CD4-positive, alpha-beta T cell (primary cell): Measurements from ENCODE around the gene ROR1. TPM values are rescaled to one million over a fixed set of nuclear protein-coding genes. Genes with fewer than 3 reads are reported as not detected.

Source experiments
- ATAC-seq: fragments of 200-7000 bp; cut with Tn5 transposase; one replicate; pipeline ENCODE4 v1.10.0; 2022; ENCODE audit warnings: mild to moderate bottlenecking; ENCODE audit not compliant: poor library complexity
- CTCF ChIA-PET: fragments of 350-600 bp; sonication (Branson Sonifier 250); formaldehyde crosslinking; loops from one replicate; lab custom pipeline; 2021; ENCODE audit warnings: antibody characterized with exemption, inconsistent platforms; lab: Charles Lee
- POLR2A ChIA-PET: fragments of 350-600 bp; sonication (Branson Sonifier 250); formaldehyde crosslinking; loops from one replicate; lab custom pipeline; 2021; ENCODE audit warnings: antibody characterized with exemption, inconsistent platforms; lab: Charles Lee
- DNase-seq, 14 experiments: peaks; one replicate each; pipeline ENCODE4 v3.0.0-alpha.2; 2013 to 2020; ENCODE audit warnings: mixed read lengths in 2 of 14
- H3K27ac ChIP-seq, 2 donors: one replicate each; pipeline versions ENCODE4 v1.5.1 to v1.7.0; 2013; ENCODE audit warnings: low read length in 2 of 2, low read depth in 1 of 2, mild to moderate bottlenecking in 1 of 2
- H3K27me3 ChIP-seq, 2 experiments: 1 replicate in 1 of 2; 2 replicates in 1 of 2; pipeline versions ENCODE4 v1.6.1 to v1.7.0; 2013; ENCODE audit warnings: low read length in 2 of 2, control low read depth in 1 of 2, mild to moderate bottlenecking in 1 of 2, moderate library complexity in 1 of 2; ENCODE audit not compliant: insufficient read depth in 2 of 2, control insufficient read depth in 1 of 2
- H3K36me3 ChIP-seq: one replicate; pipeline ENCODE4 v1.6.1; 2013; ENCODE audit warnings: low read length, control low read depth; ENCODE audit not compliant: insufficient read depth
- H3K4me1 ChIP-seq: one replicate; pipeline ENCODE4 v1.6.1; 2013; ENCODE audit warnings: low read length, control low read depth; ENCODE audit not compliant: insufficient read depth
- H3K4me3 ChIP-seq: one replicate; pipeline ENCODE4 v1.5.1; 2013; ENCODE audit warnings: mild to moderate bottlenecking, low read length, moderate library complexity
- H3K9me3 ChIP-seq, 2 experiments: 1 replicate in 1 of 2; 2 replicates in 1 of 2; pipeline versions ENCODE4 v1.6.1 to v1.7.0; 2013; ENCODE audit warnings: low read length in 2 of 2, mild to moderate bottlenecking in 2 of 2, control low read depth in 1 of 2, moderate library complexity in 1 of 2; ENCODE audit not compliant: control insufficient read depth in 1 of 2, insufficient read depth in 1 of 2
- H3K27ac Mint-ChIP-seq: one replicate; pipeline ENCODE4 v1.8.0; 2020; ENCODE audit warnings: mixed read lengths
- H3K27me3 Mint-ChIP-seq: one replicate; pipeline ENCODE4 v1.8.0; 2021; ENCODE audit warnings: mixed read lengths
- H3K36me3 Mint-ChIP-seq: one replicate; pipeline ENCODE4 v1.8.0; 2021; ENCODE audit warnings: low read depth, mixed read lengths
- H3K4me1 Mint-ChIP-seq: one replicate; pipeline ENCODE4 v1.8.0; 2021; ENCODE audit warnings: low read depth, mixed read lengths
- H3K4me3 Mint-ChIP-seq: one replicate; pipeline ENCODE4 v1.8.0; 2020; ENCODE audit warnings: mild to moderate bottlenecking, mixed read lengths
- H3K9me3 Mint-ChIP-seq: one replicate; pipeline ENCODE4 v1.8.0; 2020; ENCODE audit warnings: mixed read lengths
- CTCF ChIP-seq: fragments of 200-600 bp; IDR thresholded peaks from one replicate; pipeline ENCODE4 v1.8.0; 2022; ENCODE audit warnings: antibody characterized with exemption, mild to moderate bottlenecking
- intact Hi-C, 2 experiments: fragments of 100-400 bp; cut with DNase I in 1 of 2; cut with micrococcal nuclease in 1 of 2; formaldehyde crosslinking; loops; one replicate each; pipeline versions ENCODE4 v1.15.1 to v1.9.0; 2023 to 2025; cut with DNase I, micrococcal nuclease
- total RNA-seq, 174 experiments: library from RNA in 2 of 174; stranded (reverse) in 2 of 174; gene quantifications; one replicate each; pipeline ENCODE4 v1.2.3 and lab custom pipeline; 2021 to 2026

Gene ROR1
- total RNA-seq, 2 experiments from 2014 or later, result not detected

- ATAC-seq (no peak), DNase-seq (no peak)
- no peaks in the 10 kb centered on the region for H3K27me3 ChIP-seq
- H3K9me3 ChIP-seq, result peaks cover 0 to 3% of the 10 kb centered on the region in 2 experiments
- intact Hi-C loops, result no loop called here
- POLR2A ChIA-PET, result no interaction called here
- Mint-ChIP-seq H3K27ac (no peak overlapping the region), H3K4me3 (no peak overlapping the region), H3K4me1 (no peaks in the 10 kb centered on the region), H3K36me3 (no peaks in the 10 kb centered on the region), H3K27me3 (no peaks in the 10 kb centered on the region), H3K9me3 (no peaks in the 10 kb centered on the region)
- CTCF ChIA-PET, result no interaction called here
- no peak for TF ChIP-seq CTCF
- no peaks in the 10 kb centered on the region for H3K4me1 ChIP-seq
- no peak overlapping the region for H3K27ac ChIP-seq
- no peaks in the 10 kb centered on the region for H3K36me3 ChIP-seq
- H3K4me3 ChIP-seq, result no peak overlapping the region
These were observed 44.6 kb upstream of the ROR1 start for GRCh38 chr1:63729227-63729620.

- CTCF ChIA-PET, result no interaction called here
- H3K27me3 ChIP-seq, result no peaks in the 10 kb centered on the region
- H3K4me3 Mint-ChIP-seq, result no peak overlapping the region
- no peaks in the 10 kb centered on the region for H3K36me3 ChIP-seq
- H3K4me1 ChIP-seq, result no peaks in the 10 kb centered on the region
- H3K27ac Mint-ChIP-seq, result no peak overlapping the region
- ATAC-seq, result no peak
- peaks cover 0 to 3% of the 10 kb centered on the region in 2 experiments for H3K9me3 ChIP-seq
- no peak for DNase-seq
- H3K36me3 Mint-ChIP-seq, result no peaks in the 10 kb centered on the region
- POLR2A ChIA-PET, result no interaction called here
- intact Hi-C loops, result no loop called here
- no peaks in the 10 kb centered on the region for H3K27me3 Mint-ChIP-seq
- H3K4me3 ChIP-seq, result no peak overlapping the region
- no peak overlapping the region for H3K27ac ChIP-seq
- no peak for TF ChIP-seq CTCF
- H3K4me1 Mint-ChIP-seq, result no peaks in the 10 kb centered on the region
- no peaks in the 10 kb centered on the region for H3K9me3 Mint-ChIP-seq
These were observed 43.6 kb upstream of the ROR1 start for GRCh38 chr1:63730211-63730610.

GRCh38 chr1:63731117-63732043, 42.4 kb upstream of the ROR1 start:
- Mint-ChIP-seq H3K4me3 (no peak overlapping the region), H3K27ac (no peak overlapping the region), H3K4me1 (no peaks in the 10 kb centered on the region), H3K9me3 (peaks cover 3% of the 10 kb centered on the region), H3K36me3 (no peaks in the 10 kb centered on the region), H3K27me3 (peaks cover 5% of the 10 kb centered on the region)
- no peaks in the 10 kb centered on the region for H3K27me3 ChIP-seq
- H3K4me3 ChIP-seq, result no peak overlapping the region
- DNase-seq (no peak), ATAC-seq (no peak)
- TF ChIP-seq CTCF, result no peak
- H3K27ac ChIP-seq, result no peak overlapping the region
- no peaks in the 10 kb centered on the region for H3K4me1 ChIP-seq
- intact Hi-C loops, result no loop called here
- H3K36me3 ChIP-seq, result no peaks in the 10 kb centered on the region
- CTCF ChIA-PET, result no interaction called here
- POLR2A ChIA-PET, result no interaction called here
- H3K9me3 ChIP-seq, result peaks cover 0 to 8% of the 10 kb centered on the region in 2 experiments
